Measurements from ENCODE around the gene ULBP1. TPM values are rescaled to one million over a fixed set of nuclear protein-coding genes. Genes with fewer than 3 reads are reported as not detected.
"Not testable (repeated sequence)": the region's sequence is repeated elsewhere in the genome, so short reads cannot be mapped to it uniquely, and the experiment has no call there.

The ULBP1 gene
- total RNA-seq, 4 donors from 2014 or later = not detected

DNA sequence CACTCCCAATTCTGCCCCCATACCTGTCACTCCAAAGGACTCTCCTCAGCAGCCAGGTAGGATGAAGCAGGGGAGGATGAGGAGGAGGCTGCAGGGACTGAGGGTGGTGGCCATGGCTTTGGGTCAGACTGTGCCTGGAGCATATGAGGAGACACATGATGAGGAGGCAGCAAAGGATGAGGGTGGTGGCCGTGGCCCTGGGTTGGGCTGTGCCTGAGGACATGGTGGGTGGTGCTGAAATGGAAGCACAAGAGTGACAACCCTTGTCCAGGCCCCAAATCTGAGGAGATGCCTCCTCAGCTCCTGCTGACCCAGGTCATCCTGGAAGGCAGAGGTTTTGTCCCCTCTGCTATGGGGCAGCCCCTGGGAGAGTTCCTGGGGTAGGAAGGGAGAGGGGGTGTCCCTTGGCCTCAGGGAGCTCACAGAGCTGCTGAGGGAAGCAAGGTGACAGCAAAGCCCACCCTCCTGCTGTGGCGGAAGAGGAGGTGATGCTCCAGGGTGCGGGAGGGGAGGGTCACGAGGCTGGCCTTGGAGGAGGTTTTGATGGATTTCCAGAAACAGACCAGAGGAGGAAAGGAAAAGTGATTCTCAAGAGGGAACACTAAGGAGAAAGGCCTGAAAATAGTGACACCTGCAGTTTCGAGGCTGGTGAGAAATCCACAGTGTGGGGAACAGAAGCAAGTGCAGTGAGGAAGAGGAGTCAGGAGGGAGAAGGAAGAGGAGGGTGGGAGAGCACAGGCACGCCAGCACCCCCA is 45.4 kb upstream of the ULBP1 start:
- H3K27ac ChIP-seq = no peak overlapping the region
- H3K4me3 ChIP-seq = no peak overlapping the region
- TF ChIP-seq, protein P1, sequence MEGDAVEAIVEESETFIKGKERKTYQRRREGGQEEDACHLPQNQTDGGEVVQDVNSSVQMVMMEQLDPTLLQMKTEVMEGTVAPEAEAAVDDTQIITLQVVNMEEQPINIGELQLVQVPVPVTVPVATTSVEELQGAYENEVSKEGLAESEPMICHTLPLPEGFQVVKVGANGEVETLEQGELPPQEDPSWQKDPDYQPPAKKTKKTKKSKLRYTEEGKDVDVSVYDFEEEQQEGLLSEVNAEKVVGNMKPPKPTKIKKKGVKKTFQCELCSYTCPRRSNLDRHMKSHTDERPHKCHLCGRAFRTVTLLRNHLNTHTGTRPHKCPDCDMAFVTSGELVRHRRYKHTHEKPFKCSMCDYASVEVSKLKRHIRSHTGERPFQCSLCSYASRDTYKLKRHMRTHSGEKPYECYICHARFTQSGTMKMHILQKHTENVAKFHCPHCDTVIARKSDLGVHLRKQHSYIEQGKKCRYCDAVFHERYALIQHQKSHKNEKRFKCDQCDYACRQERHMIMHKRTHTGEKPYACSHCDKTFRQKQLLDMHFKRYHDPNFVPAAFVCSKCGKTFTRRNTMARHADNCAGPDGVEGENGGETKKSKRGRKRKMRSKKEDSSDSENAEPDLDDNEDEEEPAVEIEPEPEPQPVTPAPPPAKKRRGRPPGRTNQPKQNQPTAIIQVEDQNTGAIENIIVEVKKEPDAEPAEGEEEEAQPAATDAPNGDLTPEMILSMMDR (IDR thresholded peaks at IDR 0.05) = no peak
- TF ChIP-seq POLR2A (IDR thresholded peaks at IDR 0.05) (no peak), POLR2AphosphoS5 (IDR thresholded peaks at IDR 0.05) (no peak), EP300 (IDR thresholded peaks at IDR 0.05; ENCODE audit: low read depth) (no peak)
- H3K27me3 ChIP-seq = peaks cover 11% of the 10 kb centered on the region
- no peak for DNase-seq
- H3K9me3 ChIP-seq = no peaks in the 10 kb centered on the region
- H3K4me1 ChIP-seq = peaks cover 6 to 12% (median 8%) of the 10 kb centered on the region in 4 donors
- no peaks in the 10 kb centered on the region for H3K36me3 ChIP-seq
- 83 to 93% methylated on average over 5 to 6 of the region's 6 CpGs for WGBS, 2 donors (ENCODE audit: low coverage in 1 of 2)
- intact Hi-C loops (cut with DNase I; ENCODE audit: low total_unique reads) (no loop called here), in situ Hi-C loops (cut with MboI; ENCODE audit: low pct_ligation_motif_present in 1 of 4, low pct_unique_long_range_greater_than_20kb in 1 of 4, low sequenced_read_pairs in 3 of 4) (no loop called here)

DNA sequence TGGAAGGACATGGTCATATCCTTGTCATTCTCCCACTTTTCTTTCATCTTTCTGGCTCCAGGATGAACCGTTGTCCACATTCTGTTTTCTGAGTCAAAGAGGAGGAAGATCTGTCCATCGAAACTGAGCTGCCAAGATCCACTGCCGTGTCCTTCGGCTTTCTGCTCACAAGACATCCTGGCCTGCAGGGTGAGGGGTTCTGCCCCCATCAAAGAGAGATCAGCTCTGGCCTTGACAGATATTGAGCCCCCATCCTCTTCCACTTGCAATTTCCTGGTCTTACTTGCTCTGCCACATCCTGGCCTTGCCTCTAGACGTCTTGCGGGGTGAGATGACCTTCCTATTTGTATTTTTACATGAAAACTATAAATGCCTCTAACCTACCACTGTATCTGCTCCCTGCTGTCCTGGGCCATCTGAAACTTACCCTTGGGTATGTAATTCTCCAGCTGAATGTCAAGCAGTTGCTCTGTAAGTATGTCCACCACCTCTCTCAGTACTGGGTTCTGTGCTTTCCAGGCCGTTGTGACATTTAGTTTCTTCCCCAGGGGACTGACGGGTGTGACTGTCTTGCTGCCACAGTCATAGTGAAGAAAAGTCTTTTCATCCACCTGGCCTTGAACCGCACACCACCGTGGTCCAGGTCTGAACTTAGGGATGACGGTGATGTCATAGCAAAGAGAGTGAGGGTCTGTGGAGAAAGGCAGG is 44.5 kb upstream of the ULBP1 start:
- H3K27ac ChIP-seq; H3K4me3 ChIP-seq; H3K36me3 ChIP-seq; DNase-seq; H3K9me3 ChIP-seq; intact Hi-C loops (cut with DNase I; ENCODE audit: low total_unique reads); in situ Hi-C loops (cut with MboI; ENCODE audit: low pct_ligation_motif_present in 1 of 4, low pct_unique_long_range_greater_than_20kb in 1 of 4, low sequenced_read_pairs in 3 of 4): not testable (repeated sequence)
- Histone ChIP-seq H3K4me1 (peaks cover 10 to 16% (median 12%) of the 10 kb centered on the region in 4 donors), H3K27me3 (peaks cover 21% of the 10 kb centered on the region)
- WGBS, 2 donors (ENCODE audit: low coverage in 1 of 2) = 79 to 83% methylated on average over 3 to 11 of the region's 11 CpGs

DNA sequence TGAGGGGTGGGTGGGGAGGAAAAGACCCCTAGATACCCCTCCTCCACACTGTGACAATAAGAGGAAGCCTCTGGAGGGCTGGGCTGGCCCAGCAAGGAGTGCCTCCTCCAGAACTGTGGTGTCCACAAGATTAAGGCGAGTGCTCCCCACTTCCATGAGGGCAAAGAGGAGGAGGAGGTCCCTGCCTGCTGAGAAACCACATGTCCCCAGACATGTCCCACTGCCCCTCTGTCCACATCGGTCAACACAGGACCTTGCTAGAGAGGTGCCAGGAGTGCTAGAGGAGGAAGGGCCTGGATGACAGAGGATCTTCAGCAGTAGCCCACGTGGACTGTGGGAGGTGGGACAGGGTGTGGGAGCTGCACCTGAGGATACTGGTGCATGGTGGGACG is 43.9 kb upstream of the ULBP1 start:
- in situ Hi-C loops (cut with MboI; ENCODE audit: low pct_ligation_motif_present in 1 of 4, low pct_unique_long_range_greater_than_20kb in 1 of 4, low sequenced_read_pairs in 3 of 4) (loop anchor here in 3 of 4 donors (5.0 to 10.0 kb wide), 4 partner anchors 75 to 195 kb away; no protein-coding TSS in a partner anchor), intact Hi-C loops (cut with DNase I; ENCODE audit: low total_unique reads) (no loop called here)
- peaks cover 10 to 16% (median 12%) of the 10 kb centered on the region in 4 donors for H3K4me1 ChIP-seq
- WGBS, 2 donors (ENCODE audit: low coverage in 1 of 2) = 65 to 91% methylated on average over 2 to 4 of the region's 4 CpGs
- TF ChIP-seq POLR2AphosphoS5 (IDR thresholded peaks at IDR 0.05) = no peak
- TF ChIP-seq, protein P1 (IDR thresholded peaks at IDR 0.05) = no peak
- no peak for TF ChIP-seq POLR2A (IDR thresholded peaks at IDR 0.05)
- TF ChIP-seq EP300 (IDR thresholded peaks at IDR 0.05; ENCODE audit: low read depth) = no peak
- H3K27ac ChIP-seq = no peak overlapping the region
- H3K27me3 ChIP-seq = peaks cover 26% of the 10 kb centered on the region
- H3K36me3 ChIP-seq = no peaks in the 10 kb centered on the region
- no peaks in the 10 kb centered on the region for H3K9me3 ChIP-seq
- no peak for DNase-seq
- no peak overlapping the region for H3K4me3 ChIP-seq

DNA sequence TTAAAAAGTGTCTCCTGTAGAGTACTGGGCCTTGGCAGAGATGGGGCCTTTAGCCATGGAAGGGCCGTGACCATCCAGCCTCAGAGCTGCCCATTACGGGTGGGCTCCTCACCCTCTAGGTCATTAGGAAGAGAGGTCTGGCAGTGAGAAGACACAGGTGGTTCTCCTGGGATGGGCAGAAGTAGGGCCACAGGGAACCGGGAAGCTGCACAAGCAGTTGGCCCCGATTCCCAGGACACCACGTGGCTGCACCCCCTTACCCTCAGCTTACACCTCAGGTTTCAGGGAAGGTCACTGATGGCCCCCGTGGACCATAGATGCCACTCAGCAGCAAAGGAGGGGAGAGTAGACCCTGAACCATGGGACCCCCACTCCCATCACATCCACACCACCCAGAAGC is 42.4 kb upstream of the ULBP1 start:
- peaks cover 35% of the 10 kb centered on the region for H3K27me3 ChIP-seq
- H3K4me1 ChIP-seq = peaks cover 10 to 31% (median 21%) of the 10 kb centered on the region in 4 donors
- H3K9me3 ChIP-seq = no peaks in the 10 kb centered on the region
- H3K4me3 ChIP-seq = no peak overlapping the region
- WGBS, 2 donors (ENCODE audit: low coverage in 1 of 2) = 85% methylated on average over 6 of the region's 6 CpGs; no CpG with 5 or more reads in 1 of the 2 donors
- in situ Hi-C loops (cut with MboI; ENCODE audit: low pct_ligation_motif_present in 1 of 4, low pct_unique_long_range_greater_than_20kb in 1 of 4, low sequenced_read_pairs in 3 of 4) = loop anchor here in 3 of 4 donors (5.0 to 10.0 kb wide), 4 partner anchors 77 to 197 kb away; no protein-coding TSS in a partner anchor
- H3K27ac ChIP-seq = no peak overlapping the region
- intact Hi-C loops (cut with DNase I; ENCODE audit: low total_unique reads) = no loop called here
- TF ChIP-seq, protein P1 (IDR thresholded peaks at IDR 0.05) = no peak
- no peak for TF ChIP-seq EP300 (IDR thresholded peaks at IDR 0.05; ENCODE audit: low read depth)
- no peak for TF ChIP-seq POLR2AphosphoS5 (IDR thresholded peaks at IDR 0.05)
- TF ChIP-seq POLR2A (IDR thresholded peaks at IDR 0.05) = no peak
- no peak for DNase-seq
- no peaks in the 10 kb centered on the region for H3K36me3 ChIP-seq

DNA sequence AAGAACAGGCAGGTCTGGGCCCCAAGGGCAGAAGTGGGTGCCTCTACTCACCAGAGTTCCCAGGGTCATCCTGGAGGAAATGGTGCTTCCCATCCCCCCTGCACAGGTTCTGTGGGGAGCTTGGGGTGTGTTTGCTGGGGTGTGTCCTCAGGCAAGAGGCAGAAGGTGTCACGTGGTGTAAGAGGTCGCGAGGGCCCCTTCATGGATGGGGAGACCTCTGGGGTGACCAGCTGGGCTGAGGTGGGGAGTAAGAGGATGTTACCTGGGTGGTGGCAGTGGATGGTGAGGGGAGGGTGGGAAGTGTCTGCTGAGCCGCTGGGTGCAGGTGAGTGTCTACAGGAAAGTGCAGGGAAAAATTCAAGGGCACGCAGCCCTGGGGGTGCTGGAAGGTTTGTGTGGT is 41.7 kb upstream of the ULBP1 start:
- WGBS, 2 donors (ENCODE audit: low coverage in 1 of 2) = 20 to 39% methylated on average over 2 to 5 of the region's 5 CpGs
- H3K27ac ChIP-seq; DNase-seq; H3K9me3 ChIP-seq; H3K36me3 ChIP-seq; intact Hi-C loops (cut with DNase I; ENCODE audit: low total_unique reads); H3K4me3 ChIP-seq: not testable (repeated sequence)
- Histone ChIP-seq H3K27me3 (peaks cover 35% of the 10 kb centered on the region), H3K4me1 (peaks cover 10 to 33% (median 21%) of the 10 kb centered on the region in 4 donors)
- in situ Hi-C loops (cut with MboI; ENCODE audit: low pct_ligation_motif_present in 1 of 4, low pct_unique_long_range_greater_than_20kb in 1 of 4, low sequenced_read_pairs in 3 of 4) = loop anchor here in 3 of 4 donors (5.0 to 10.0 kb wide), 4 partner anchors 77 to 197 kb away; no protein-coding TSS in a partner anchor

Data from transverse colon (tissue), 4 donors.